Caco-2 (cell line): ENCODE data around the gene ARHGEF12. TPM values are rescaled to one million over a fixed set of nuclear protein-coding genes. Genes with fewer than 3 reads are reported as not detected.
A peak's percentile ranks its signal among the peaks of the same experiment; 100 is the strongest.

Experiments used
- BruUV-seq: library from RNA; stranded (reverse); fragments of 400-500 nt; replicated peaks from 2 replicates; lab custom pipeline; 2021; lab: Mats Ljungman, UMichigan
- CTCF ChIA-PET: fragments of 300-600 bp; sonication (Branson Sonifier 250); formaldehyde crosslinking; loops from one replicate; lab custom pipeline; 2022; ENCODE audit warnings: antibody characterized with exemption; lab: Charles Lee
- POLR2A ChIA-PET: fragments of 300-600 bp; sonication (Branson Sonifier 250); formaldehyde crosslinking; loops from one replicate; lab custom pipeline; 2022; ENCODE audit warnings: antibody characterized with exemption; lab: Charles Lee
- DNase-seq, 2 experiments: peaks; one replicate each; pipeline versions ENCODE4 v3.0.0 to v3.0.0-alpha.2; 2020 to 2022
- H3K27me3 ChIP-seq: replicated peaks from 2 replicates; pipeline ENCODE4 v1.6.0; 2011; ENCODE audit warnings: low read length; ENCODE audit not compliant: control insufficient read depth, insufficient read depth
- H3K36me3 ChIP-seq: 2 replicates; pipeline ENCODE4 v1.5.1; 2011; ENCODE audit warnings: low read length; ENCODE audit not compliant: control insufficient read depth, insufficient read depth
- H3K4me1 ChIP-seq: fragments of 250-450 bp; sonication (Bioruptor Pico); 2 replicates; pipeline ENCODE4 v1.5.1; 2020; ENCODE audit warnings: mild to moderate bottlenecking
- H3K4me3 ChIP-seq: 2 replicates; pipeline ENCODE4 v1.5.1; 2011; ENCODE audit warnings: low read depth, mild to moderate bottlenecking, control low read depth, low read length
- H3K9me3 ChIP-seq: fragments of 250-450 bp; sonication (Bioruptor Pico); 2 replicates; pipeline ENCODE4 v1.5.1; 2020; ENCODE audit warnings: mild to moderate bottlenecking, moderate library complexity
- H3K27ac Mint-ChIP-seq: one replicate; pipeline ENCODE4 v1.8.0; 2022; ENCODE audit warnings: mixed read lengths; ENCODE audit not compliant: unreplicated experiment
- H3K27me3 Mint-ChIP-seq: one replicate; pipeline ENCODE4 v1.8.0; 2022; ENCODE audit warnings: mixed read lengths; ENCODE audit not compliant: insufficient read depth, unreplicated experiment
- H3K36me3 Mint-ChIP-seq: one replicate; pipeline ENCODE4 v1.8.0; 2022; ENCODE audit warnings: mild to moderate bottlenecking, mixed read lengths; ENCODE audit not compliant: insufficient read depth, unreplicated experiment
- H3K4me1 Mint-ChIP-seq: one replicate; pipeline ENCODE4 v1.8.0; 2022; ENCODE audit warnings: low read depth, mixed read lengths; ENCODE audit not compliant: unreplicated experiment
- H3K4me3 Mint-ChIP-seq: one replicate; pipeline ENCODE4 v1.8.0; 2022; ENCODE audit warnings: mild to moderate bottlenecking, moderate library complexity, mixed read lengths; ENCODE audit not compliant: unreplicated experiment
- H3K9me3 Mint-ChIP-seq: one replicate; pipeline ENCODE4 v1.8.0; 2022; ENCODE audit warnings: mixed read lengths; ENCODE audit not compliant: unreplicated experiment
- CTCF ChIP-seq, 2 experiments: fragments of 200-600 bp in 1 of 2; IDR thresholded peaks; 1 replicate in 1 of 2; 2 replicates in 1 of 2; pipeline versions ENCODE4 v1.5.1 to v1.8.0; 2011 to 2022; ENCODE audit warnings: antibody characterized with exemption in 1 of 2, control low read depth in 1 of 2, inconsistent platforms in 1 of 2, low read depth in 1 of 2, low read length in 1 of 2, mild to moderate bottlenecking in 1 of 2, moderate library complexity in 1 of 2; ENCODE audit not compliant: insufficient read depth in 1 of 2, severe bottlenecking in 1 of 2, unreplicated experiment in 1 of 2
- intact Hi-C: fragments of 100-400 bp; cut with micrococcal nuclease; formaldehyde crosslinking; loops from one replicate; pipeline ENCODE4 v1.10.0; 2022; ENCODE audit not compliant: unreplicated experiment
- total RNA-seq: library from RNA; stranded (reverse); gene quantifications from 2 replicates; pipeline ENCODE4 v1.2.3, GENCODE V29; 2022

Gene ARHGEF12
- total RNA-seq, 1 experiment from 2014 or later, result 89.3 TPM

- Histone ChIP-seq H3K36me3 (no peaks in the 10 kb centered on the region), H3K4me1 (peaks cover 38% of the 10 kb centered on the region), H3K4me3 (no peak overlapping the region), H3K27me3 (no peaks in the 10 kb centered on the region), H3K9me3 (0 out of 2 replicates have a peak, but pooled peaks cover 4% of the 10 kb centered on the region)
- Mint-ChIP-seq H3K9me3 (peaks cover 42% of the 10 kb centered on the region), H3K4me1 (peaks cover 58% of the 10 kb centered on the region), H3K36me3 (peaks cover 6% of the 10 kb centered on the region), H3K27me3 (no peaks in the 10 kb centered on the region), H3K27ac (peak overlapping the region; percentile 5), H3K4me3 (no peak overlapping the region)
- CTCF ChIA-PET, result interaction anchor here (1.0 to 1.2 kb wide), 3 partner anchors 40 to 57 kb away, joined by 3 to 5 read pairs (median 3); partner anchors contain the start of gene ARHGEF12
- DNase-seq, result no peak
- POLR2A ChIA-PET, result no interaction called here
- intact Hi-C loops, result loop anchor here (2.0 kb wide), 1 partner anchor 55 kb away; the partner anchor contains the start of gene ARHGEF12
- BruUV-seq, result no TSS peak
- no peak for TF ChIP-seq CTCF (IDR thresholded peaks at IDR 0.05; ENCODE audit: insufficient read depth in 1 of 2, low read depth in 1 of 2, low read length in 1 of 2, severe bottlenecking in 1 of 2, unreplicated experiment in 1 of 2)
Measured at GRCh38 chr11:120391854-120392253, 55.6 kb downstream of the ARHGEF12 start.

GRCh38 chr11:120392314-120392713 lies 56.1 kb downstream of the ARHGEF12 start:
- BruUV-seq, result no TSS peak
- H3K4me1 ChIP-seq, result peaks cover 38% of the 10 kb centered on the region
- H3K4me1 Mint-ChIP-seq, result peaks cover 58% of the 10 kb centered on the region
- H3K4me3 ChIP-seq, result no peak overlapping the region
- CTCF ChIA-PET, result no interaction called here
- DNase-seq, result no peak
- POLR2A ChIA-PET, result no interaction called here
- intact Hi-C loops, result loop anchor here (2.0 kb wide), 1 partner anchor 56 kb away; the partner anchor contains the start of gene ARHGEF12
- H3K27ac Mint-ChIP-seq, result peak overlapping the region; percentile 5
- no peaks in the 10 kb centered on the region for H3K36me3 ChIP-seq
- peaks cover 6% of the 10 kb centered on the region for H3K36me3 Mint-ChIP-seq
- H3K27me3 ChIP-seq, result no peaks in the 10 kb centered on the region
- H3K9me3 ChIP-seq, result 0 out of 2 replicates have a peak, but pooled peaks cover 4% of the 10 kb centered on the region
- H3K4me3 Mint-ChIP-seq, result no peak overlapping the region
- no peaks in the 10 kb centered on the region for H3K27me3 Mint-ChIP-seq
- no peak for TF ChIP-seq CTCF (IDR thresholded peaks at IDR 0.05; ENCODE audit: insufficient read depth in 1 of 2, low read depth in 1 of 2, low read length in 1 of 2, severe bottlenecking in 1 of 2, unreplicated experiment in 1 of 2)
- H3K9me3 Mint-ChIP-seq, result peaks cover 42% of the 10 kb centered on the region

DNA sequence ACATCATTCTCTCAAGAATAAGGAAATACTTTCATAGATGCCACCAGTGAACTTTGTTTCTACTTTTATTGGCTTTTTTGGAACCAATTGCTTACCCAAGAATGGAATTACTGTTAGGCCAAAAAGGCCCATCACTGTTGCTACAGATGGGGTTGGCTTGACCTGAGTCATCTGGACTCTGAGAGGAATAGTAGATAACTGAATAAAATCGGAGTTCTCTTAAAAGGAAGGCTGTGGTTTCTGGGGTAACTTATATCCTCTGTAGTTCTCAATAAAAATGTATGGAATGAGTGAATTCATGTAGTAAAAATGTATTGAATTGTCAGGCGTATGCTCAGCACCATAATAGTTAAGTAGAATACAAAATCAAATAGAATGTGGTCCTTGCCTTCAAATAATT lies 56.6 kb downstream of the ARHGEF12 start:
- BruUV-seq, result no TSS peak
- ChIA-PET POLR2A (no interaction called here), CTCF (no interaction called here)
- peak overlapping the region; percentile 26 for H3K27ac Mint-ChIP-seq
- no peak overlapping the region for H3K4me3 ChIP-seq
- H3K9me3 ChIP-seq, result 0 out of 2 replicates have a peak, but pooled peaks cover 4% of the 10 kb centered on the region
- no peak for DNase-seq
- intact Hi-C loops, result loop anchor here (2.0 kb wide), 1 partner anchor 56 kb away; the partner anchor contains the start of gene ARHGEF12
- H3K4me1 Mint-ChIP-seq, result peaks cover 57% of the 10 kb centered on the region
- peaks cover 42% of the 10 kb centered on the region for H3K9me3 Mint-ChIP-seq
- H3K4me3 Mint-ChIP-seq, result no peak overlapping the region
- no peak for TF ChIP-seq CTCF (IDR thresholded peaks at IDR 0.05; ENCODE audit: insufficient read depth in 1 of 2, low read depth in 1 of 2, low read length in 1 of 2, severe bottlenecking in 1 of 2, unreplicated experiment in 1 of 2)
- peaks cover 6% of the 10 kb centered on the region for H3K36me3 Mint-ChIP-seq
- no peaks in the 10 kb centered on the region for H3K27me3 Mint-ChIP-seq
- no peaks in the 10 kb centered on the region for H3K36me3 ChIP-seq
- peaks cover 38% of the 10 kb centered on the region for H3K4me1 ChIP-seq
- no peaks in the 10 kb centered on the region for H3K27me3 ChIP-seq
